ENCODE data around the gene CACNA1C.

The CACNA1C gene

DNA sequence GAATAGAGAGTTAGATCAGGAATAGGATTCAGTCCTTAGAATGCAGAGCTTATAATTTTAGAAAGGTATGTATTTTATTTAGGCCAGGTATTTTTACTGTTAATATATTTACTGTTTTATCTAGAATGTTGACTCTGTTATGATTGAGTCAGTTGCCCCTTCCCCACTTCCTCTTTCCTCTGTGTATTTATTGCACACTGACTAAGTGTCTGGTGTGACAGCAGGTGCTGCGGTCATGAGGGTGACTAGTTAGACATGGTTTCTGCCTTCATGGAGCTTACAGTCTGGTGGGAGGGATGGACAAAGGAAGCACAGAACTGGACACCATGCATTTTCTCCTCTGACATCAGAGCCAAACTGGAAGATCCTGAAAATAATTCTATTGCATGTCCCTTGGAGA, 159.8 kb downstream of the CACNA1C start:
- no peak for DNase-seq

DNA sequence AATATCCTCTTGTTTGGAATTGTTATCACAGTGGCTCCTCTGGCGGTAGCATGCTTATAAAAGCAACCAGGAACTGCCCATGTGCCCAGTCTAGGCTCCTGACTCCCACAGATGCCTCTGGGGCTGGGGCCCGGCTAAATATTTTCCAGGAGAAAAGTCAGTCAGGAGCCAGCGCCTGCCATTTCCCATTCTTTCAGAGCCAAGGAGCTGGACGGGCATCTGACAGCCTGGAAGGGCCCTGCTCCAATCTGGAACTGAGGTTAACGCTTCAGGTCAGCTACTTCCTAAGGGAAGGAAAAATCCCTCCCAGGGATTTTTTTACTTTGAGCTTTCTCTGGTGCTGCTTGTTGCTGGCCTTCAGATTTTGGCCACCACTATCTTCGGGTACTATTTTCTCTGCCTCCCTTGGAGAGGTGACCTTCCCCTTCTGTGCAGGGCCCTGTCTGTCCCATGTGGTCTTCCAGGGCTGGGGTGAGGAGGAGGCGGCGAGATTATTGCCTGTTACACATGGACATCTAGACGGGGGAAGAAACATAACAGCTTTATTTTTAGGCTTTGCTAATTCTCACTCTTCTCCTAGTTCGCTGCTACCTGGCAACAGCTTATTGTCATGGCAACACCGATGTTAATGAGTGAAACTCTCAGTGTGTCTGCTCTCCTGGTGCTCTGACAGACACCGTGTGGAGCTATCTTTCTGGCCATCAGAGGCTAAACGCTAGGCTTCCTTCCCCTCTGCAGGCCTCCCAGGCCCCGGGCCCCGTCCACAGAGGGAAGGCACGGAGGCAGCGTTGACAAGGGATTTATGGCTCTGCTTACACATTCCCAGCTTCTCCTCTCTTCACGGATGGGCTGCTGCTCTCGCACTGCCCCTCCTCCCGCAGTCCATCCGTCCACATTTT, 160.4 kb downstream of the CACNA1C start:
- DNase-seq: no peak

DNA sequence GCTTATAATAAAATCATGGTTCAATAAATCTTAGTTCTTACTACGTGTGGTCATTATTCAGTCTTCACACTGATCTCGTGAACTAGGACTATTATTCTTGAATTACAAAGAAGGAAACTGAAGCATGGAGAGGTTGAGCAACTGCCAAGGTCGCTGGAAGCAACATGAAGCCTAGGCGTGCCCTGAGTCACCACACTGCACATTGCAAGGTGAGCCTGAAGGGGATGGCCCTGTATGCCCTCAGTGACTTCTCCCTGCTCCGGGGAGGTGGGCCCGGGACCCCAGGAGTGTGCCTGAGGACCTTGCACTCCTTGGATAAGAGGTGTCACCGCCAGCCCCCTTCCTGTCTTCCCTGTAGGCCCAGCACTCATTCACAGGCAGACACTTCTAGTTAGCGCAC, 161.6 kb downstream of the CACNA1C start:
- no peak for DNase-seq

DNA sequence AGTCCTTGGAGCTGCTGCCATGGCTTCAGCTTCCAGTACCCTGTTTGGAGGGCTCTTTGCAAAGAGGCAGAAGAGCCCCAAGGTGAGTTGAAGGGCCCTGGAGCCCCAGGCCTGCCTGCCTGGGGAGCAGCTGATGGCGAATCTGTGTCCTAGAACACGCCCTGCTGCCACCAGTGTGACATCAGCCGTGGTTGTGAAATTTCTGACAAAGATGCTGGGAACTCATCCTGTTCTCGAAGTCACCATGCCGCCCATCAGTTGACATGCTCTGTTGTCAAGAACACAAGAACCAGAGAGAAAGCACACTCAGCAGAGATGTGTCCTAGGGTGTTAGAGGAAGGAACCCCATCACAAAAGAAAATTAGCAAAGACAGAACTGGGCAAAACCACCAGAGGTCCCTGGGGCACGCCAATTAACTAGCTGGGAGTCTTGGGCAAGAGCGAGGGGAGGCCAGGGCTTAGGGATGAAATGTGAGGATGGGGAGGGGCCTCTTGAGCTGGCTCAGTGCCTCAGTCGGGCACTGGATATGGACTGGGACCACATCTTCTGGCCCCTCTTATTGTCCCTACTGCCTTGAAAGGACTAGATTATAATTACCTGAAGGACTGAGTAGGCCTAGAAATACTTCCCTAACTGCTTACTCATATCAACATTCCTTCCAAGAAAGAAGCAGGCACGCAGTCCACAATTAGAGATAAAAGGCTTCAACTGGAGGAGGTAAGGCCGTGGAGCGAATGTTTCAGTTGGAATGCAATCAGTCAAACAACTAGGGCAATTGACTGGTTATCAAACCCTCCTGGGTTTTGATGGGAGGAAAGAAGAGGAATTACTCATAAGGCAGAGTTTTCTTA, 163.1 kb downstream of the CACNA1C start:
- DNase-seq: no peak

DNA sequence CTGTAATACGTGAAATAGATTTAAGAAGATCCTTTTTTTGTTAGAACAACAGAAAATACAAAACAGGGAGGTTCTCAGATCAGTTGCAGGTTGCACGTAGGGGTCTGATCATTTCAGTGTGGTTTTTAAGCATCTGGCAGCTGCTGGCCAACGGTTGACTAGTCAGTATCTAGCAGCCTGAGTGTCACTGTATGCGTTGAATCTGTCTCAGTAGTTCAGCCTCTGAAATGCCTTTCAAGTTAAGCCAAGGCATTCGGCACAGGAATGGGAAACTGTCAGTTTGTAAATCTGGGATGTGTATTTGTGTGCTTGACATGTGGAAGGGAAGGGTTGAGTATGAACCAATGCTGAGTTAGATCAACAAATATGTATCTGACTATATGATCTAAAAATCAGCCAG, 165.9 kb downstream of the CACNA1C start:
- DNase-seq: no peak

DNA sequence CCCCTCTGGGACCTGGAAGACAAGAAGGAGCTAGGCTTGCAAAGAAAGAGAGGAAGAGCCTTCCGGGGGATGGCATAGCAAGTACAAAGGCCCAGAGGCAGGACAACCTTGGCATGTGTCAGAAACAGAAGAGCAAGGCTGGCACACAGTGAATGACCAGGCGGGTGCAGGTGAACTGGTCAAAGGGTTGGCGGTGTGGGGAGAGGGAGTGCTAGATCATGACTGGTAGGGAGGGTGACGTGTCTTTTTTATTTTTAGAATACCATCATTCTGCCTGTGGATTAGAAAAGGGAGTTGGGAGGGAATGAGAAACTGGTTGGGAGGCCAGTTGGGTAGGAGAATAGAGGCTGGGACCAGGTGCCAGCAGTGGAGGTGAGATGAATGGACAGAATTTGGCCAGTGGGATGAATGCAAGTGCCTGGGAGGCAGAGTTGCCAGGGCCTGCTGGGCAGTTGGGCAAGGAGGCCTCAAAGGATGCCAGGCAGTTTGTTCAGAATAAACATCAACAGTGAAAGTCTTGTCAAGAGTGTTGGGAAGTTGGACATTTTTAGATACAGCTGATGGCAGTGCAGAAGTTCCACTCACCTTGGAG, 168.3 kb downstream of the CACNA1C start:
- no peak for DNase-seq

DNA sequence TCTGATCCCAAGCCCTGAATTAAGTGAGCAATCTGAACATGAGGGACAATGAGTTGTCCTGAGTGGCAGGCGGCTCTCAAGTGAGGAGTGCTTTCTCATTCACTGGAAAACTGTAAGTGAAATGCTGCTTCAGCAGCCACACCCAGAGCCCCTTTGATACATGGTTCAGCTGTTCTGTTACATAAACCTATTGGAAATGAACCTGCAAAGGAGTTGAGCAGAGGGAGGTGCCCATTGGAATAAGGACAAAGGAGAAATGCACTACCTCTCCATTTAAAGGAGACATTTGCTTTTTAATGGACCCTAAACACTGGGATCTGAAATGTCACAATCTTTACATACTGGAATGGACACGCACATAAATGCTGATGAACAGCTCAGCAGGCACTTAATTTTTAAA, 169.9 kb downstream of the CACNA1C start:
- DNase-seq: no peak

DNA sequence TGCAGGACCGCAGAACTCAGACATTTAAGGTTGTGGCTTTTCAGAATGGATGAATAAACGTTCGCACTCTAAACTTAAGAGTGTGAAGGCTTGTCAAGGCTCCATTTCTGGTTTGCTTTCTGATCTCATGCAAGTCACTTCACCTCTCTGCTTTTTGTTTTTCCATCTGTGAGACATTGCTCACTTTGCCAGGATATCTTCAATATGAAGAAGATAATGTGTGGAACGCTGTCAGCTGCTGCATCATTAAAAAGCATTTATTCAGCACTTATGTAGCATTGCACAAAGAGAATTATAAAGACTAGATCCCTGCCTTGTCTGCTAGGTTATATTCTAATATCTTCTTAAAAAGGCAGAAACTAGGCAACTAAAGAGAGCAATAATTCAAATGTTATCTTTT, 172.2 kb downstream of the CACNA1C start:
- no peak for DNase-seq

DNA sequence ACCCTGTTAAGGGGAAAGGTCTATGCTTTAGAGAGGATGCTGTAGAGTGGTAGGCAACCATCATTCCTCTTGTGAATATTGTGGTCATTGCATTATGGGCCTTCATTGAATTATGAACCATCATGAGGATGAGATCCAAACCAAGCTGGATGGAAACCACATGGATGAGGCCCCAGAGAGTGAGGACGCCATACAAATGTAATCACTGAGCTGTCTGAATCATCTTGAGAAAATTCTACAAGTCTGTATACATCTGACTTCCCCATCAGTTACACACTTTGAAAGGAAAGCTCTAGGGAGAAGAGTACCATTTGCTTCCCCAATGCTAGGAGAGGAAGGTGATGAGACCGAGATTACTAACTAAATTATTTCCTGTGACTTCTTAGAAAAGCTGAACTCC, 172.9 kb downstream of the CACNA1C start:
- no peak for DNase-seq

DNA sequence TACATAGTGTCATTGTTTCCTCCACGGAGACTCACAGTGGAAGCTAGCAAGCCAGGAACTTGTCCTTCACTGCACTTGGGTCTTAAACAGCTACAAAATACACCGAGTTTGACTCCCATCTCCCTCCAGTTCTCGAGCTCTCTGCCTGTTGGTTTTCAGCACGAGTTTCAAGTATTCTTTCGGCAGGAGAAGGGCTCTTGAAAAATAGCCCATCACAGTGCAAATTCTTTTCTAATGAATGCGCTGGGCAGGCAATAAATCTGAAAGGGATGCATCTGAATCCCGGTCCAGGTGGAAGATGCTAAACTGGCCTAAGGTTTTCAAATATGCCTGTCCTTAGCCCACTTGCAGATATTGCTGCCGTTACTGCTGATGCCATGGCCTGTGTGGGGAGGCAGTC, 173.9 kb downstream of the CACNA1C start:
- no peak for DNase-seq

DNA sequence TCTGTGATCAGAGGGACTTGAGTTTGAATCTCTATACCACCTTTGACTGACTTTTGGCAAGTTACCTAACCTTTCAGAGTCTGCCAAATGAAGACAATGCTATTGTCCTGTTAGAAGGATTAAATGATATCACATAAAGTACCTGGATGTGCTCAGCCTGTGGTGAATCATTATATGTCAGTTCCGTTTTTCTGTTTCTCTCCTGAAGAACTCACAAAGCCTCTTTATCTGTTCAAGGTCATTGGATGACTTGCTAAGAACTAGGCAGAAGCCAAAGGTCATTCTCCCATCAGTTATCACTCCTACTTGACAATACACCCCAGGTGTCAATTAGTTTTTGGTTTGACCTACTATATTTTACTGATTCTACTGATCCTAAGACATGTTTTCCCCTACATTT, 174.6 kb downstream of the CACNA1C start:
- DNase-seq: no peak

DNA sequence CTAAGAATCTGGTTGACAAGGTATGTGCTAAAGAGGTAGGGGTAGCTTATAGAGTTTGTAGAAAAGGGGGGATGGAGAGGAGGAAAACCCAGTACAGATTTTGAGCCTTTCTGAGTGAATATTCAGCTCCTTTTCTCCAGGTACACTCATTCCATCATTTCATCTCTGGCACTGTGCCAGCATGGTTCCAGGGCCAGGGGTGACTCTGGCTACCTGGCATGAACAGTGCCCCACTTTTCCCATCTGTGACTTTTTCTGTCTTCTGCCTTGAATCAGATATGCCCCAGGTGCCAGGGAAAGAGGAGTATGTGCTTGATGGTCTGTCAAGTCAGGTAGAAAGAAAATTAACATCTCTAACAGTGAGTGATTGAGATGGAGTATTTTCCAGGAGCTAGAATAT, 175.7 kb downstream of the CACNA1C start:
- no peak for DNase-seq

DNA sequence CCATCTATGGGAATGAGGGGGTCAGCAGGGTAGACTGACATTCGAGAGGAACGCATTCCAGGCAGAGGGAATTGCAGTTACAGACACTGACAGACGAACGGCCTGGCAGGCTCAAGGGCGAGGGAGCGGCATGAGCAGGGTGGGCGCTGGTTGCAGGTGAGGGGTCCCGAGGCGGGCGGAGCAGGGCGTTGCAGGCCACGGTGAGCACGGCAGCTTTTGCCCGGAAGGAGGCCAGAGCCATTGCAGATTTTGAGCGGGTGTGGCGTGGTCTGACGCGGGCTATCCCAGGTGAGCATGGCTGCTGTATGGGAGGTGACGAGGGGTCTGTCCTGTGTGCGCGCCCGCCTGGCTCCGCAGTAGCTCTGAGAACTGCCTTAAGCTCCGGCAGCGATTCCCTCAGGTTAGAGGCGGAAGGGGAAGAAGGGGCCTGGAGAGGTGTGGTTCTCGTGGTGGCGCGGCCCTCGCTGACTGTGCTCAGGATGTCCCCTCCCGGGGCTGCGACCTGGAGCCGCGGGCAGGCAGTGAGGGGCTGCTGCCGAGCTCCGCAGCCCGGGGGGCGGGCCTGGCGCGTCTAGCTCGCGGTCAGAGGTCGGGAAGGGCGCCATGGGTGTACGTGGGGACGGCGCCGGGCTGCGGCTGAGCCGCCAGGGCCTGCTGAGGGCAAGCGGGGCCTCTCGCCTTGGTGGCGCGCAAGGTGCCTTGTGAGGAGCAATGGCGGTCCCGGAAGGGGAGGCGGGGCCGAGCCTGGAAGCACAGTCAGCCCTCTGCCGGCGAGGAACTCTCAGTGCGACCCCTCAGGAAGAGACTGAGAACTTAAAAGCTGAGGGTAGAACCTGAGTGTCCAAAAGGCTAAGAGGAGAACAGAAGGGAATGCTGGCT, 177.1 kb downstream of the CACNA1C start:
- DNase-seq: no peak

DNA sequence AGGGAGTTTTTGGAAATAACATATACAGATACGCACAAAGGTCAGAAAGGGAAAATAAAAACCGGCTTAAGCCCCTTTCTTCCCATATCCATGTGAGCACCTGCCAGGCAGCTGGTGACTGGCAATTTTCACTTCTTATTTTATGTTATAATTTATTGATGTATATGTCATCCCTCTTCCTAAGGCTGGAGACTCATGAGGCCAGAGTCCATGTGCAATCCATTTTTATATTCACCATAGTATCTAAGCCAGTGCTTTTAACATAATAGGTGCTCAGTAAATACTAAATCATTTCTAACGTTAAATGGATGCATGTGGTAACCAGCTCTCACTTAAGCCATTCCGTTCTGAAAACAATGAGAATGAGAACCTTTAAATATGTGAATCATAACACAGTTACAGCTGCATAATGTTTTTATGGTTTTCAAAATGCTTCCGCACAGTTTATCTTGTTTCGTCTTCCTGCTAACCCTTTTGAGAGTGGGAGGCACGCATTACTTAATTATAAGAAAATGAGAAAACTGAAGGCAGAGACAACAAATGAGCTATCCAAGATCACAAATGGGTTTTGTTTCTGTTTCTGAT, 178.3 kb downstream of the CACNA1C start:
- no peak for DNase-seq

DNA sequence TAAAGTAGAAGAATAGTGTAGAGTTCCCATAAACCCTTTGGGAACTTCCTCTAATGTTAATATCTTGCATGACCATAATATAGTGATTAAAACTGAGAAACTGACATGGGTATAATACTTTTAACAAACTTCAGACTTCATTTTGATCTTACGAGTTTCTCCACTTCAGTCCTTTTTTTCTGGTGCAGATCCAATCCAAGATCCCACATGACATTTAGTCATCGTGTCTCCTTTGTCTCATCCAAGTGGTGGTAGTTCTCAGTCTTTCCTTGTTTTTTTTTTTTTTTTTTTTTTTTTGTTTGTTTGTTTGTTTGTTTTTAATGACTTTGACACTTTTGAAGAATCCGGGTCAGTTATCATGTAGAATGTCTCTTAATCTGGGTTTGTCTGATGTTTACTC, 179.2 kb downstream of the CACNA1C start:
- no peak for DNase-seq

DNA sequence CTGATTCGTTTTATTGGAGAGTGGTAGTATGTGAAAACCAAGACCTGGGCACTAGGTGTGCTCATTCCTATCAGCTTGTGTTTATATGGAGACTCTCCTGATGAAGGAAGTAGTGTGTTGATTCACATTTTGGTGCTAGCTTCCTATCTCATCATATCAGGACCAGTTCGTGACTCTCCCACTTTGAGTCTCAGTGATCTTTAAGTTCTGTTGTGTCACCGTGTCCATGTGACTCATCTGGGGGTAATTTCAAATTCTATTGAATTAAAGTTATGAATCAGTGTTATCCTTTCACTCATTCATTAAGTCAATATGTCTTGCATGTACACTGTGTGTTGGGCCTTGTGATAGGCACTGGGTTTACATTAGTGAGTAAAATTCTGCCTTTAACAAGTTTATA, 180.2 kb downstream of the CACNA1C start:
- no peak for DNase-seq

DNA sequence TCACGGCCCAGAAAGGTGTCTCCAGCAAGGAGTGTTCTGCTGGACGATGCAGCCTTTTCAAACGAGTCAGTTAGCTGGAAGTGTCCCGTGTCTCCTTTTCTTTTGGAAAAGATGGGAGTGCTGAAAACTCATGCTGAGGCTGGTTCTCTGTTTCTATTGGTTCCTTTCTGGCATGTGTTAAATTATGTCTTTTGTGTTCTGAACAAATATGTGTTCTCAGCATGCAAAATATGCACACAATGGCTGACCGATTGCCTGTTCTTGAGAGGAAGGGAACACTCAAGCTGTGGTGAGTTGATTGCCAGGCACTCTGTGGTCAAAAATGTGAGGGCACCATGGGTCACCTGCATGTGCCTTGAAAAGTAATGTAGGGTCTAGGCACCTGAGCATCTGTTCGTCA, 181.3 kb downstream of the CACNA1C start:
- no peak for DNase-seq

DNA sequence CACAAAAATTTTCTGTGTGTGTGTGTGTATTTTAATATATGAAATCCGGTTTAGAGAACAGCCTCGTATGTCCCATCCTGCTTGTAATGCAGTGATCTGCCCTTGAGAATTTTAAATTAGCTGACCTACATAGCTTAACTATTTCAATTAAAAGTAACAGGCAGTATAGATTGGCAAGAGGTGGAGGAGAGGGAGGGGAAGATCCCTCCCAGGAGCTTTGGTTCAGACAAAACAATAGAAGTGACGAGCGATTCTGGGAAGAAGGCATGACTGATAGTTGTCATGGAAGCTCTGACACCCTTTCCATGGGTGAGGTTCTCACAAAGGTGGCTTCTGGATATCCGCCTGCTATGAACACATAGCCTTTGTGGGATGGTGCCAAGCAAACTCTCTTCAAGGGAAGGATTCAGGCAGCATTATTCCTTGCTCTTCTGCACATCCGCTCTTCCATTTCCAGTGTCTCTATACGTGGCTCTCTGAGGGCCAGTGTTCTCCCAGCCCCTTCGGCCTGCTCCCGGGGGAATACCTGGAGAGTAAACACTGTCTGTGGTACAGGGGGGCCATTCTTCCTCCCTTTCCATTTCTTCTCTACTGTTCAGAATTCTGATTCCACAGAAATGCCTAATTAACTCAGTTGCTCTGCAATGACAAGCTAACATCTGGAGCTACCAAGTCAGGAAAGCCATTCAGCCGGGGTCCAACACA, 182.0 kb downstream of the CACNA1C start:
- DNase-seq: no peak

DNA sequence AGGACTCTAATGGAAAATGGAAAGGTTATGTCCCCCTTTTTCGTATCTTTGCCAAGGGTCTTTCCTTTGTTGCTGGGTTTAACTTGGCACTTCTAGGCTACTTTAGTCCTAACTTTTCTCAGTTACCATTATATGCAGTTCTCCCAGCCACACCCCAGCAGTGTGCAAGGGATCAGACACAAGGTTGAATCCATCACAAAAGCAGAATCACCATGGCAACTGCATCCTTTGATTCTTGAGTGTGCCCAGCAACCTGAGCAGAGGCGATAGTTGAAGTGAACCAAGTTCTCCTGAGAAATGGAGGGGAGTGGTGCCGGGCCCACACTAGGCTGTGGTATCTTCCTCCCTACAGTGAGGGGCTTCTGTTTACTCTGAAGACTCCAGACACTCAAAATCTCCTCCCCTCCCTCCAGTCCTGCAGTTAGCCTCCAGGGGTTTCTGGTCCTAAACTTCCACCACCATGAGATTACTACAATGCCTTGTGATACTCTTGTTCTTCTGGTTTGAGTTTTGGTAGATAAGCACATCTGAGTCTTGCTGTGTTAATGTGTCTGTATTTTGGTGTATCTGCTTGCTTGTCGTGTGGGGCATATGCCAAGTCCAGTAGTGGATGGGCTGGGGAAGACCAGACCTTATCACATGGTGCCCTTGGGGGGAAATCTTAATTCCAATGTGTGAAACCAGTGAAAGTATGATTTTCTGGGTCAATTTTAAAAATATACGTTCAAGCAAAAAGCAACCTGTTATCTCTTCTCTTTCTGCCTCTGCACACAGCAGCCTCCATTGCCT, 183.9 kb downstream of the CACNA1C start:
- DNase-seq: no peak

DNA sequence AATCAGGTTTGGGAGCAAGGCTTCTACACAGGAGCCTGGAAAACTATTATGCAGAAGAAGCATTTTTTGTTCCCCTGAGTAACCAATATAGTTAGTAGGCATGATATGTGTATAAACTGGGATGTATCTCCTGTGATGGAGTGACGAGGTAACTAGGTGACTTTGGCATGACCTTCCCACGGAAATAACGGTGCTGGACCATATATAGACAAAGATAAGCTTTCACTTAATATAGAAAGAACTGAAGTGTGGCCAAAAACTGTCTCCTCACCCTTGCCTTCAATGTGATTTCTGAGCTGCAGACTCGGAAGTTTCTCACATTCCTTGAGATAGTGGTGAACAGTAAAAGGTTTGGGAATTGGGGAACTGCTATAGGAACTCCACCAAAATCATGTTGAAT, 185.3 kb downstream of the CACNA1C start:
- no peak for DNase-seq

DNA sequence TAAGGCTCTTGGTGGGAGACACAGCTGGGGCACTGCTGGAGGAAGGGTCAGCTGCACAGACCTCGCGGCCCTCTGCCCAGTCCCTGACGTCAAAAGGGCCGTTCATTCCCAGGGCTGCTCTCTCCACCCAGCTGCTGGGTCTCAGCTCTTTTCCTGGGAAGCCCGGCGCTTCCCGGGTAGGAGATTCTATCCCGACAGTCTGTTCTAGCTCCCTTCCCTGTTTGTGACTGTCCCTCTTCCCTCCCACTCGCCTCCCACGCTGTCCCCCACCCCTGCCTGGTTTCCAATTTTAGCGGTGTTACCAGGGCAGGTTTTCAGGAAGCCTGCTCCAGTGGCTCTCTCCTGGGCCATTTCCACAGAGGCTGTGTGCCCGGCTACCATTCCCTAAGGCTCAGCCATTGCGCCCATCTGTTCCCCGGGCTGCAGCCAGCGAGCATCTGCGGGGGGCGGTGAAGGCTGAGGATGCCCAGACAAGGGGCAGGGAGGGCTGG, 186.6 kb downstream of the CACNA1C start:
- no peak for DNase-seq

Measured in CD4-positive, alpha-beta T cell treated with Interleukin-10 for 1 hour (primary cell).